Loucy (cell line): ENCODE measurements around the gene CDH13.

ENCODE experiments used
- EZH2phosphoT487 ChIP-seq: fragments of 200-600 bp; IDR thresholded peaks from 2 replicates; pipeline ENCODE4 v1.6.1; 2018; ENCODE audit warnings: antibody characterized with exemption, mild to moderate bottlenecking, moderate library complexity, borderline replicate concordance
- TF ChIP-seq, protein P1 (sequence below): fragments of 200-600 bp; sonication (generic); conservative IDR thresholded peaks from 2 replicates; pipeline ENCODE4 v1.5.1; 2014; ENCODE audit warnings: mild to moderate bottlenecking, antibody characterized with exemption, low read length

DNA sequence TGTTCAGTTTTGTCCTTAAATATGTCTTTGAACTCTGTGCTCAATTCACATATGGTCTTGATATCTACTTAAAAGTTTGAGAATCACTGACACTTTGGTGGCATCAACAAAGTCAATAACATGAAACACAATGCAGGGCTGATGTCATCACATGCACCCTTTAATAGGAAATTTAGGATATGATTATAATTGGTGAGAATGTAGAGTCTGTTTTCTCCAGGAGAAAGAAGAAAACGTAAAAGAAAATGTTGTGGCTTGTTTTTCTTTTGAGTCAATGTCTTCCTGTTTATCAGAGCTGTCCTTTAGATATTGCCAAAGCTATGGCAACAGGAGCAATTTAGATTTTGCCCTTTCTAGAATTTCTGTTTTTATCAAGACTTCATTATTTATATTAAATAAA is 396.9 kb downstream of the CDH13 start:
- TF ChIP-seq, protein P1, sequence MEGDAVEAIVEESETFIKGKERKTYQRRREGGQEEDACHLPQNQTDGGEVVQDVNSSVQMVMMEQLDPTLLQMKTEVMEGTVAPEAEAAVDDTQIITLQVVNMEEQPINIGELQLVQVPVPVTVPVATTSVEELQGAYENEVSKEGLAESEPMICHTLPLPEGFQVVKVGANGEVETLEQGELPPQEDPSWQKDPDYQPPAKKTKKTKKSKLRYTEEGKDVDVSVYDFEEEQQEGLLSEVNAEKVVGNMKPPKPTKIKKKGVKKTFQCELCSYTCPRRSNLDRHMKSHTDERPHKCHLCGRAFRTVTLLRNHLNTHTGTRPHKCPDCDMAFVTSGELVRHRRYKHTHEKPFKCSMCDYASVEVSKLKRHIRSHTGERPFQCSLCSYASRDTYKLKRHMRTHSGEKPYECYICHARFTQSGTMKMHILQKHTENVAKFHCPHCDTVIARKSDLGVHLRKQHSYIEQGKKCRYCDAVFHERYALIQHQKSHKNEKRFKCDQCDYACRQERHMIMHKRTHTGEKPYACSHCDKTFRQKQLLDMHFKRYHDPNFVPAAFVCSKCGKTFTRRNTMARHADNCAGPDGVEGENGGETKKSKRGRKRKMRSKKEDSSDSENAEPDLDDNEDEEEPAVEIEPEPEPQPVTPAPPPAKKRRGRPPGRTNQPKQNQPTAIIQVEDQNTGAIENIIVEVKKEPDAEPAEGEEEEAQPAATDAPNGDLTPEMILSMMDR = no peak
- TF ChIP-seq EZH2phosphoT487 = no peak
